Stimulated activated naive CD4-positive, alpha-beta T cell treated with Interleukin-2 at 50 U/mL for 16 hours (primary cell): ENCODE measurements around the gene STAM2.
"Not testable (repeated sequence)": the region's sequence is repeated elsewhere in the genome, so short reads cannot be mapped to it uniquely, and the experiment has no call there.

ENCODE experiments used
- DNase-seq: peaks from one replicate; lab custom pipeline; 2025; lab: John Stamatoyannopoulos, UW

STAM2 gene

DNA sequence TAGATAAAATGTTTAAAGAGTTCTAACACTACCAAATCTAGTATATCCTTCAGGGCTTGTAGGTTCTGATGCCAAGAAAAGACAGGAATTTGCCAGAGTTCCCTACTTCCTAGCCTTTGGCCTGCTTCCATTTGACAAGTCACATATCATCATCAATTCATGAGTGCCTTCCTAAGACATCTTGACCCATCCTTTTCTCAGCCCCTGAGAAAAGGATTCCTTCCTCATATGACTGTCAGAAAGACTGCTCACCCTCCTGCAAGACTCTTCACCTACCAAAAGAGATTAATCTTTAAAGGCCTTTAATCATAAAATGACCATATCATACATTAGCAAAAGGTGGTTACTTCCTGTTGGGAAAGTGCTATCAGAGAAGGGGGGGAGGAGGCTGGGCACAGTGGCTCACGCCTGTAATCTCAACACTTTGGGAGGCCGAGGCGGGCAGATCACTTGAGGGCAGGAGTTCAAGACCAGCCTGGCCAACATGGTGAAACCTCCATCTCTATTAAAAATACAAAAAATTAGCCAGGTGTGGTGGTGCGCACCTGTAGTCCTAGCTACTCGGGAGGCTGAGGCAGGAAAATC, 3.3 kb downstream of the STAM2 start:
- DNase-seq = not testable (repeated sequence)

DNA sequence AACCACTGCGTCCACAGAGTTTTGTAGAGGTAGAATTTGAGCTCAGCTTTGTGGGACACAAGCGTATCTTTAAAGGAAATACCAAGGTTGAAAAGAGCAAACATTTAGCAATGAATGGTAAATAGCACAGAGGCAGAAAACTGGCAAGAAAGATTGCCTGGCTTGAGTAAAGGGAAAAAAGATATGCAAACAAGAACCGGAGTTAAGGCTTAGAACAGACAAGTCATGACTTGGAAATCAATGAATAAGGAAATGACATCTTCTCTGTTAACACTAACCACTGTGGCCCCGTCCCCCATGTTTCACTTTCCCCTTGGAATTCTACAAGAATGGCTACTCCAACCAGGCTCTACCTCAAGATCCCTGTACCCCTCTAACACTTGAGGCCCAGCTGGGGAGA, 3.8 kb downstream of the STAM2 start:
- DNase-seq = no peak

DNA sequence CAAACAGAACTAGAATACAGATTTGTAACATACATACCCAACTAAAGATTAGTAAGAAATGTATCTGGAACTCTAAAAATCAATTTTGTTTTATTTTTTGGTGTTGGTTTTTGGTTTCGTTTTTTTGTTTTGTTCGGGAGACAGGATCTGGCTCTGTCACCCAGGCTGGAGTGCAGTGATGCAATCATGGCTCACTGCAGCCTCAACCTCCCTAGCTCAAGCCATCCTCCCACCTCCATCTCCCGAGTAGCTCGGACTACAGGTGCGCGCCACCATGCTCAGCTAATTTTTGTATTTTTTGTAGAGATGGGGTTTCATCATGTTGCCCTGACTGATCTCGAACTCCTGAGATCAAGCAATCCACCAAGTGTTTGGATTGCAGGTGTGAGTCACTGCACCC, 6.4 kb downstream of the STAM2 start:
- not testable (repeated sequence) for DNase-seq

DNA sequence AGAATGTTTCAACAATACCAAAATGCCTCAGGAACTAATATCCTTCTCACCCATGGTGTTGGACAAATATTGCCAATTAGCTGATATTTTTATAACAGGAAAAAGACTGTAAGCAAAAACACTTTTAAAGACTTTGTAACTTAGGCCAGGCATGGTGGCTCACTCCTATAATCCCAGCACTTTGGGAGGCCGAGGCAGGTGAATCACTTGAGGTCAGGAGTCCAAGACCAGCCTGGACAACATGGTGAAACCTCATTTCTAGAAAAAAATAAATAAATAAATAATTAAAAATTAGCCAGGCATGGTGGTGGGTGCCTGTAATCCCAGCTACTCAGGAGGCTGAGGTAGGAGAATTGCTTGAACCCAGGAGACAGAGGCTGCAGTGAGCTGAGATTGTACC, 8.1 kb downstream of the STAM2 start:
- not testable (repeated sequence) for DNase-seq

DNA sequence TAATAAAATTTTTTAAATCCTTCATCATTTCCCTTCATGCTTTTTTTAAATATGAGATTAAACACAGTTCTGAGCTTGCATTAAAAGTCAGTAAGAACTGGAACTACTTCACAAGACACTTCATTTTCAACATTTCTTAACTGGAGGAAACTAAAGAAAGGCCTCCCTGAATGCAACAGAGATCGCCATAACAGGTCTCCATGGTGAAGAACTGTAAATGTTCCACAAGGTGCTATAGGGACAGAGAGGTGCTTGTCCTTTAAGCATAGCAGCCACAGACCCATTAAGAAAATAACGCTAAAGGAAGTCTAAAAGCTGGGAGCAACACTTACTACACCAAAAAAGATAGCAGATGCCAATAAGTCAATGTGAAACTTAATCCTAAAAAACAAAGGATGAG, 8.5 kb downstream of the STAM2 start:
- DNase-seq = no peak

DNA sequence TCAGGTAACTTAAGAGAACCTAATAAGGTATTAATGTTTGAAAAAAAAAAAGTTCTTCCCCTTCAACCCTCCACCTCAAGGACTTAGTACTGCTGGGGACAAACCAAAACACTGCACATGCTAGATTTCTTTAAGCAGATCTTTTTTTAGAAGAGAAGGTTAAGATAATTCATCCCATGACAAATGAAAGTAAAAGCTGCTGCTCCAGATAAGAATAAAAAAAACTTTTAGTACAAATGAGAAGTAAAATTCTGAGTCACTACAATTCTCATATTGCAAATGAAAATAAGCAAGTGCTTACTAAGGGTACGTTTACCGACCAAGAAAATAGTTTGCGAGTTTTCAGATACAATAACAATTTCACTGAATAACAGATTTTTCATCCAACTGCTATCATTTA, 8.9 kb downstream of the STAM2 start:
- no peak for DNase-seq

DNA sequence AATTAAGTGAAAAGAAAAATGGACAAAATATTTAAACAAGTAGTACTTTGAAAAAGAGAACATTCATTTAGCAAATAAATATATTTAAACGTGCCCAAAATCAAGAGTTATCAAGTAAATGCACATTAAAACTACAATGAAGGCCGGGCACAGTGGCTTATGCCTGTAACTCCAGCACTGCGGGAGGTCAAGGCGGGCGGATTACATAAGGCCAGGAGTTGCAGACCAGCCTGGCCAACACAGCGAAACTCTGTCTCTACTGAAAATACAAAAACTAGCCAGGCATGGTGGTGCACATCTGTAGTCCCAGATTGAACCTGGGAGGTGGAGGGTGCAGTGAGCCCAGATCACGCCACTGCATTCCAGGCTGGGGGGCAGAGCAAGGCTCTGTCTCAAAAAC, 9.8 kb downstream of the STAM2 start:
- DNase-seq = no peak

DNA sequence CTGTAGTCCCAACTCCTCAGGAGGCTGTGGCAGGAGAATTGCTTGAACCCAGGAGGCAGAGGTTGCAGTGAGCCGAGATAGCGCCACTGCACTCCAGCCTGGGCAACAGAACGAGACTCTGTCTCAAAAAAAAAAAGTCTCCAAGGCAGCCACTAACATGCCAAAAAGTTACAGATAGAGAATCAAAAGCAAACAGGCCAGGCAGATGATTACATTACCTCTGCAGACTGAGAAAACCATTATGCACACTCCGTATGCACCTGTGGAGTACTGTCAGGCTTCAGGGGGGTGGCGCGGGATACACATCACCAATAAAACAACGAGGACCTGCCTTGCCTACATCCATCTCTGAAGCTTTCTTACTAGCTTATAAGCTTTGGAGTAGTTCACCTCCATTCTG, 10.3 kb downstream of the STAM2 start:
- DNase-seq = no peak

DNA sequence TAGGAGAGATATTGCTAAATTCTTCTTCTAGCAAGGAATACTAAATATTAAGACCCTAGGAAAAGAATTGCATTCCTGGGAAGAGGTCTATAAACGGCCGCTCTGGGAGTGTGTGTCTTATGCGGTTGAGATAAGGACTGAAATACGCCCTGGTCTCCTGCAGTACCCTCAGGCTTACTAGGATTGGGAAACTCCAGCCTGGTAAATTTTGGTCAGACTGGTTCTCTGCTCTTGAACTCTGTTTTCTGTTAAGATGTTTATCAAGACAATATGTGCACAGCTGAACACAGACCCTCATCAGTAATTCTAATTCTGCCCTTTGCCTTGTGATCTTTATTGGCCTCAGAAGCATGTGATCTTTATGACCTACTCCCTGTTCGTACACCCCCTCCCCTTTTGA, 11.9 kb downstream of the STAM2 start:
- DNase-seq = not testable (repeated sequence)

DNA sequence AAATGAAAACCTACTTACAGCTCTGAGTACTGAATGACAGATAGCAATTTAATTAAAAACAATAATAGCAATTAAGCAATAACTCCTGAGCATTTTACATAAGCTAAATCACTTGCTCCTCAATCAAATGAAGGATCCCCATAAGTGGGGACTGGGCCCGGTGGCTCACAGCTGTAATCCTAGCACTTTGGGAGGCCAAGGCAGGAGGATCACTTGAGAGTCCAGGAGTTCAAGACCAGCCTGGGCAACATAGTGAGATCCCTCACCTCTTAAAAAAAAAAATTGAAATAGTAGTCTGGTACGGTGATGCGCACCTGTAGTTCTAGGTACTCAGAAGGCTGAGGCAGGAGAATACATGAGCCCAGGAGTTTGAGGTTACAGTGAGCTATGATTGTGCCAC, 13.4 kb downstream of the STAM2 start:
- no peak for DNase-seq

DNA sequence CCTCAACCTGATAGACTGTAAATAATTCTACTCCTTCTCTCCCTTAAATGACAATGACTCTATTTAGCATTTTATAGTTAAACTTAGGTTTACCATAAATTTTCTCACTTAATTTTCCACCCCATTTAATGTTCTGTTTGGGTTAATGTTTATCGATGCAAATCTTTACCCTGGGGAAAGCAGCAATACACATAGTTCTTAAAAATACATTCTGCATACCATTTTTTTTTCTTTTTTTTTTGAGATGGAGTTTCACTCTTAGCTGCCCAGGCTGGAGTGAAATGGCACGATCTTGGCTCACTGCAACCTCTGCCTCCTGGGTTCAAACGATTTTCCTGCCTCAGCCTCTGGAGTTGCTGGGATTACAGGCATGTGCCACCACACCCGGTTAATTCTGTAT, 14.0 kb downstream of the STAM2 start:
- no peak for DNase-seq

DNA sequence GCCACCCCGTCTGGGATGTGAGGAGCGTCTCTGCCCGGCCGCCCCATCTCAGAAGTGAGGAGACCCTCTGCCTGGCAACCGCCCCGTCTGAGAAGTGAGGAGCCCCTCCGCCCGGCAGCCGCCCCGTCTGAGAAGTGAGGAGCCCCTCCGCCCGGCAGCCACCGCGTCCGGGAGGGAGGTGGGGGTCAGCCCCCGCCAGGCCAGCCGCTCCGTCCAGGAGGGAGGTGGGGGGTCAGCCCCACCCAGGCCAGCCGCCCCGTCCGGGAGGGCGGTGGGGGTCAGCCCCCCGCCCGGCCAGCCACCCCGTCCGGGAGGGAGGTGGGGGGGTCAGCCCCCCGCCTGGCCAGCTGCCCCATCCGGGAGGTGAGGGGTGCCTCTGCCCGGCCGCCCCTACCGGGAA, 15.2 kb downstream of the STAM2 start:
- DNase-seq = not testable (repeated sequence)

DNA sequence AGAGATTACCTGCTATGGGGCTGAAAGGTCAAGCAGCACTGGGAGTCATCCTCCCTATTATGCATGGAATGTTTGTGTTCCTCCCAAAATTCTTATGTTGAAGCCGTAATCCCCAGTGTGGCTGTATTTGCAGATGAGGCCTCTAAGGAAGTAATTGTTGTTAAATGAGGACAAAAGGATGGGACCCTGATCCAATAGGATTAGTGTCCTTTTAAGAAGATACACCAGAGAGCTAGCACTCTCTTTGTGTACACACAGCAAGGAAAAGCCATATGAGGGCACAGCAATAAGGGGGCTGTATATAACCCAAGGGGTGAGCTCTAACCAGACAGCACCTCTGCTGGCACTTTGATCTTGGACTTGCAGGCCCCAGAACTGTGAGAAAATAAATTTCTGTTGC, 18.3 kb downstream of the STAM2 start:
- no peak for DNase-seq

DNA sequence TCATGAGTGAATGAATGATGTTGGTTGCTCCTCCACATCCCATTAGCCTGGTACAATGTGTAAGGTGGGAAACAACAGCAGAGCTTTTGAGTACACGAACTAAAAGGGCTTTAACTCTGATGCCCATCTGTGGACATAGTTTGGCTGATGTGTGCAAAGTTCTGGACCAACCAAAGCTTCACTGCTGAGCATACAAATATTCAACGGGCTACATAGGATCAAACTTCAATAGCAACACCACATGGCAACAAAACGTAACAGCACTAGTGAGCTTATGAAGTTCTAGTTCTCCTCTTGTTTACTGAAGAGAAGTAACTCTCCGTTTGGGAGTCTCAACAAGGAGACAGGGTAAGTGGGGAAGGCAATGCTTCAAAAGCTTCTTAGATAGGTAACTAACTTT, 20.4 kb downstream of the STAM2 start:
- DNase-seq = no peak

DNA sequence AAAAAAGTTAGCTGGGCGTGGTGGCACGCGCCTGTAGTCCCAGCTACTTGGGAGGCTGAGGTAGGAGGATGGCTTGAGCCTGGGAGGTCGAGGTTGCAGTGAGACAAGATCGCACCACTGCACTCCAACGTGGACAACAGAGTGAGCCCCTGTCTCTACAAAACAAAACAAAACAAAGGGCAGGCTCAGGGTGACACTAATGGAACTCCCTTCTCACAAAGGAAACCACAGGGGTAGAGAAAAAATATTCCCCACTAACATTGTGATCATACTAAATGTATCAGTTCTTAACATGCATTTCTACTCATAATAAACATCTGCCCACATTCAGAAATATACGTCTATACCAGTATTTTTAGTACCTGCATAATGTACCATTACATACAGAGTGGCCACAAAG, 21.1 kb downstream of the STAM2 start:
- DNase-seq = no peak

DNA sequence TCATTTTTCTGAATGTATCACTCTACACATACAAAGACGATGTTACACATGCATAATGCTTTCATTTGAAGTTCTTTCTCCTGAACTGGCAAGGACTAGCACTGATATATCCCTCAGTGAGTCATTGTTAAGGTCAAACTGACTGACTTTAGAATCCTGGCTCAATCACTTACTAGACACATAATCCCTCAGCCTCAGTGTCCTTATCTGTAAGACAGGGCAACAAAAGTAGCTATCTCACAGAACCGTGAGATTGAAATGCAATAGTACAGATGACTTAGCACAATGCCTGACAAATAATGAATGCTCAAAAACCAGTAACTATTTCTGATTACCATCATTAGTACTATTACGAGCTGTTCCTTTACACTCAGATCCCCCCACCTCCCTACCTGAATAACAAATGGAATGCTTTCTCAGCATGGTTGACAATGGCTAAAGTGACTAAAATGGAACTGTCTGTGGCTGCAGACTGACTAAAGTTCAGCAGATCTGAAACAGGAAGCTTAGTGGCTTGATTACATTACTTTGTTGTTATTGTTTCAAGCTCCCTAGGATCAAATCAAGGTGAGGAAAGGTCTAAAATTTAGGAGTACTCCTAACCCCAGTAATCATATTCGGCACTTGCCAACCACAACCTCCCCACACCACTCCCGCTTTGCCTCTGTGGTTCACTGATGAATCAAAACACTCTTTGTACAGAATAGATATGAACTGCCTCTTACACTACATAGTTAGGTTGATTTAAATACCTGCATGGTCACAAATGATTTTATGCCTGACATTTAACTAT, 40.9 kb downstream of the STAM2 start:
- DNase-seq = no peak

DNA sequence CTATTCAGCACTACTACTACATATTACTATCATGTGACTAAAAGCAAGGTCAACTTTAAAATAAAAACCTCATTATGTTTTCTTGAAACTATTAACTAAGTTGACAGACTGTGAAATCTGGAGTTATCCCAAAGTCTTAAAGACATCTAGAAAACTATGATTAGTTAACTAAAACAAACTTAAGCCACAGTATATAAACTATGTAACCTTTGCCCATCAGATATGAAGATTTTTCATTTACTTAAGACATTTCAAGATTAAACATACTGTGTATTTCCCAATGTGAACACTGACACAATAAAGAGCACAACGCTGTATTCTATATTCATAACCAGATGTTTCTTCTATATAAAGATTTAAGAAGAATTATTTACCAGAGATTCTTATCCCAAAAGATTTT, 43.3 kb downstream of the STAM2 start:
- DNase-seq = no peak

DNA sequence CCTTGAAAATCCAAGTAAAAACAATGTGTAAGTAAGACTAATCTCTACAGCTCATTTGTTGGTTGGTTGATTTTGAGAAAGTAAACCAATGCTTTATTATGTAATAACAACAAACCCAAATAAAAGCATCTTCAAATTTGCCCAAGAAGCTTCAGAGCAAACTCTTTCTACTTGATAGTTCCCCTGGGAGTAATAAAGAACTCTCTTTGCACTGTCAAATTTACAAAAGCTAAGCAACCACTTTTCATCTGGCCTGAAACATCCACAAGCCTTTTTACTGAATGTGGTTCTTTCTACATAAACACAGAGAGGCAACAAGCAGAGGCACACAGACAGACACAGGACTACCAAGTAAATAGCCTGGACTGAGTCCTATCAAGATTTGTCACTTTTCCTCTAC, 47.9 kb downstream of the STAM2 start:
- no peak for DNase-seq

DNA sequence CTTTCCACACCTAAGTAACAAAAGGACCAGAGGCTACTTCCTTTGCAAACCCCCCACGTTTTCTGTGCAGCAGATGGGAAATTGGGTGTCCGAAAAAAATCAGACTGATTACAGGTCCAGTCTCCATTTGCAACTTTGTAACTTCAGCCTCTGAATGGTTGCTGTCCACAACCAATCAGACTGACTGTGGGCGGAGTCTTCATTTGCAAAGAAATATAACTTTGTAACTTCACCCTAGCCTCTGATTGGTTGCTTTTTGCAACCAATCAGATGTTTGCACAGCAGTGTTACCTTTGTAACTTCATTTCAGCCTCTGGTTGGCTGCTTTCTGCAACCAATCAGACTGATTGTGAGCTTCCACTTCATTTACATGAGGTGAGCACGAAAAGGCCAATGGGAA, 48.9 kb downstream of the STAM2 start:
- no peak for DNase-seq

DNA sequence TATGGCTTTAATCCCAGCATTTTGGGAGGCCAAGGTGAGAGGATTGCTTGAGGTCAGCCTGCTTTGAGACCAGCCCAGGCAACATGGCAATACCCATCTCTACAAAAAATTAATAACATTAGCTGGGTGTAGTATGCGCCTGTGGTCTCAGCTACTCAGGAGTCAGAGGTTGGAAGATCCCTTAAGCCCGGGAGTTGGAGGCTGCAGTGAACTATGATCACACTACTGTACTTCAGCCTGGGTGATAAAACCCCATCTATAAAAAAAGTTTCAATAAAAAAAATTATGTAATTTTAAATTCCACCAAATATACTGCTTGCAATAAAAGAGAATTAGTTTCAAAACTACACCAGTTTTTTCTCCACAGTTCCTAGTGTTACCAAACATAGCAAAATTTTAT, 53.4 kb downstream of the STAM2 start:
- DNase-seq = no peak

DNA sequence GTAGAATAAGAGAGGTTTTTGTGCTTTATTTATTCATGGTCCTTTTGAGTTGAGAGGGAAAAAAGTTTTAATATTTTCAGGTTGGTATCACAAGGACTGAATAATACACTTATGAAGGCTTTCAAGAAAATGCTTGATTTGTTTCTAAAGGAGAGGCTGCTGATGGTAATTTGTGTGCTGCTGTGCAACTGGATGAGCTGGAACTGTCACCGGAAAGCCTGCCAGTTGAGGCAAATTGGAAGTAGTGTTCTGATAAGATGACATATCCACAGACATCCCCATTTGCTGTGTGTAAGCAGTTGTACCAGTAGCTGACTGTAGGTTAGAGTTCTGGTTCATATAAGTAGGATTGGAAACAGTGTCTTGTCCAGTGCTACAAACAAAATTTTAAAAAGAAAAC, 55.1 kb downstream of the STAM2 start:
- DNase-seq = no peak

DNA sequence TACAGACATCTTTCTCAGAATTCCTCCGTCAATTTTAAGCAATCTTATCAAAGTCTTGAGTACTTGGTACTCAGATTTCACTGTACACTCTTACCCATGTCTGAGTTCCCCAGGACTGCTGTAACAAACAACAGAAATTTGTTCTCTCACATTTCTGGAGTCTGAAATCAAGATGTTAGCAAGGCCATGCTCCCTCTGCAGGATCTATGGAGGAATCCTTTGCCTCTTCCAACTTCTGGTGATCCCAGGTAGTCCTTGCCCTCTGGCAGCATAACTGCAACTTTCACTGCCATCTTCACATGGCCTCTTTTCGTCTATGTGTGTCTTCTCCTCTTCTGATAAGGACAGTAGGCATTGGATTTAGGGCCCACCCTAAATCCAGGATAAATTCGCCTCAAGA, 59.6 kb downstream of the STAM2 start:
- no peak for DNase-seq

DNA sequence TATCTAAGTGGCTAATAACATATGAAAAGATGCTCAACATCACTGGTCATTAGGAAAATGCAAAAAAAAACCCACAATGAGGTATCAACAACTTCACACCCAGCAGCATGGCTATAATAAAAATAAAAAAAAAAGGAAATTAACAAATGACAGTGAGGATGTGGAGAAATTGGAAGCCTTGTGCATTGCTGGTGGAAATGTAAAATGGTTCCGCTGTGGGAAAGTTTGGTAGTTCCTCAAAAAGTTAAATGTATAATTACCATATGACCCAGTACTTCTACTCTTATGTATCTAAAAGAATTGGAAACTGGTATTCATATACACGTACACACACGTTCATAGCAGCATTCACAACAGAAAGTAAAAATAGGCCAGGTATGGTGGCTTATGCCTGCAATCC, 61.2 kb downstream of the STAM2 start:
- DNase-seq = no peak

DNA sequence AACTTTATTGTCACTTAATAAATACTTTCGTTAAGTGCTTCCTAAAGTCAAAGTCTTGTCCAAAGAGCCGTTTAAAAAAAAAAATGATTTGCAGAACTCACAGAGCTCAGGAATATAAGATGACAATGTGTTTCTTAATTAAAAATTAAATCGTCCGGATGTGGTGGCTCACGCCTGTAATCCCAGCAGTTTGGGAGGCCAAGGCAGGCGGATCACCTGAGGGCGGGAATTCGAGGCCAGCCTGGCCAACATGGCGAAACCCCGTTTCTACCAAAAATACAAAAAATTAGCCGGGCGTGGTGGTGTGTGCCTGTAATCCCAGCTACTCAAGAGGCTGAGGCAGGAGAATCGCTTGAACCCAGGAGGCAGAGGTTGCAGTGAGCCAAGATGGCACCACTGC, 68.4 kb downstream of the STAM2 start:
- DNase-seq = not testable (repeated sequence)
